ENCODE results near the gene ACAP3.
"Not testable (repeated sequence)": the region's sequence is repeated elsewhere in the genome, so short reads cannot be mapped to it uniquely, and the experiment has no call there.

The ACAP3 gene

DNA sequence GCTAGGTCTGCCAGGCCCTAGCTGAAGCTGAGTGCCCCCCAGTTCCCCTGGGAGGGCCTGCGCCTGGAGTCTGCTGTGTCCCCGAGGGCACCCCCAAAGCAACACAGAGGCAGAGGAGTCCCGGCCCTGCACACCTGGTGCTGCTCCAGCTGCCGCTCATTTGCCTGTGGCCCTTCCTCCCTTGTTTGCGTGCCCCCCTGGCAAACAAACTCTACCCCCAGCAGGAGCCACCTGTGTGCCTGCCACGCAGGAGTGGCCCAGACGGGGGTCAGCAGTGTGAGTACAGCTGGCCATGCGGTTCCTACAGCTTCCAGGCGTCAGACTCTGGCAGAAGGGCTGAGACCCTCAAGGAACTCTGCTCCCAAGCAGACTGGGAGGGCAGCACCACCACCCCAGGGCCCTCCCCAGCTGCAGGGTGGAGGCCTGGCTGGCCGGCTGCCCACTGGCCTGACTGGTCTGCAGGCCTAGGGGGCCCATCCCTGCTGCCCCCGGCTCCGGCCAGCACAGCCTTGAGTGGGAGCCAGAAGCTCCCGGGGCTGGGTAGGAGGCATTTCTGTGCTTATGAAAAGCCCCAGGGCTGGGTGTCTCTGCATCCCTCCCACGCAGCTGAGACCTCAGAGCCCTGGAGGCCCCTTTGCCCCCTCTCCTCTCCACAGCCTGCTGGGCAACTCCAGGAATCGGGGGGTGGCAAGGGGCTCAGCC, 22.8 kb upstream of the ACAP3 start:
- no peak for DNase-seq (ENCODE audit: low read depth)

DNA sequence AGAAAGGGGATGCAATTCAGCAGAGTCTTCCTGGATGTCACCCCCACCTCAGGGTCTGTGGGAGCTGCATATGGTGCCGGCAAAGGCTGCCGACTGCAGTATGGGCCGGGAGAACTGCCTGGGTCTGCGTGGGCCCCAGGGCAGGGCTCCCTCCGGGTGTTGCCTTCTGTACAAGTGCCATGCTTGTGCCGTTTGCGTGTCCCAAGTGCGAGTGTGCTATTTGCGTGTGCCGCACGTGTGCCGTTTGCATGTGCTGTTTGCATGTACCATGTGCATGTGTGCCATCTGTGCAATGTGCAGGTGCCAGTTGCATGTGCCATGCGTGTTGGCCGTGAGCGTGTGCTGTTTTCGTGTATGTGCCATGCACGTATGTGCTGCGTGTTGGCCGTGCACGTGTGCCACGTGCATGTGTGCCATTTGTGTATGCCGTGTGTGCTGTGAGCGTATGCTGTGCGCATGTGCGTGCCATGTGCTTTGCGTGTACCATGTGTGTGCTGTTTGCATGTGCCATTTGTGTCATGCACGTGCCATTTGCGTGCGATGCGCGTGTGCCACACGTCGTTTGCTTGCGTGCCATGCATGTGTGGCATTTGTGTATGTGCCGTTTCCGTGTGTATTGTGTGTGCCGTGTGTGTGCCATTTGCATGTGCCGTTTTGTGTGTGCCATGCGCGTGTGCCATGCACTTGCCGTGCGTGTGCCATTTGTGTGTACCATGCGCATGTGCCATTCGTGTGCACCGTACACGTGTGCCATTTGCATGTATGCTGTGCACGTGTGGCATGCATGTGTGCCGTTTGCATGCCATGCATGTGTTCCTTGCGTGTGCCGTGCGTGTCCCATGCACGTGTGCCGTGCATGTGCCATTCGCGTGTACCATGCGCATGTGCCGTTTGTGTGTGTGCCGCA, 21.8 kb upstream of the ACAP3 start:
- DNase-seq (ENCODE audit: low read depth): no peak

DNA sequence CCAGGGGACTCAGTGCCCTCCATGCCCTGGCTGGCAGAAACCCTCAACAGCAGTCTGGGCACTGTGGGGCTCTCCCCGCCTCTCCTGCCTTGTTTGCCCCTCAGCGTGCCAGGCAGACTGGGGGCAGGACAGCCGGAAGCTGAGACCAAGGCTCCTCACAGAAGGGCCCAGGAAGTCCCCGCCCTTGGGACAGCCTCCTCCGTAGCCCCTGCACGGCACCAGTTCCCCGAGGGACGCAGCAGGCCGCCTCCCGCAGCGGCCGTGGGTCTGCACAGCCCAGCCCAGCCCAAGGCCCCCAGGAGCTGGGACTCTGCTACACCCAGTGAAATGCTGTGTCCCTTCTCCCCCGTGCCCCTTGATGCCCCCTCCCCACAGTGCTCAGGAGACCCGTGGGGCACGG, 20.5 kb upstream of the ACAP3 start:
- DNase-seq (ENCODE audit: low read depth): no peak

DNA sequence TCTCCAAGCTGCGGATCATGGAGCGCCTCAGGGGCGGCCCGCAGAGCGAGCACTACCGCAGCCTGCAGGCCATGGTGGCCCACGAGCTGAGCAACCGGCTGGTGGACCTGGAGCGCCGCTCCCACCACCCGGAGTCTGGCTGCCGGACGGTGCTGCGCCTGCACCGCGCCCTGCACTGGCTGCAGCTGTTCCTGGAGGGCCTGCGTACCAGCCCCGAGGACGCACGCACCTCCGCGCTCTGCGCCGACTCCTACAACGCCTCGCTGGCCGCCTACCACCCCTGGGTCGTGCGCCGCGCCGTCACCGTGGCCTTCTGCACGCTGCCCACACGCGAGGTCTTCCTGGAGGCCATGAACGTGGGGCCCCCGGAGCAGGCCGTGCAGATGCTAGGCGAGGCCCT, 19.6 kb upstream of the ACAP3 start:
- DNase-seq (ENCODE audit: low read depth): no peak

DNA sequence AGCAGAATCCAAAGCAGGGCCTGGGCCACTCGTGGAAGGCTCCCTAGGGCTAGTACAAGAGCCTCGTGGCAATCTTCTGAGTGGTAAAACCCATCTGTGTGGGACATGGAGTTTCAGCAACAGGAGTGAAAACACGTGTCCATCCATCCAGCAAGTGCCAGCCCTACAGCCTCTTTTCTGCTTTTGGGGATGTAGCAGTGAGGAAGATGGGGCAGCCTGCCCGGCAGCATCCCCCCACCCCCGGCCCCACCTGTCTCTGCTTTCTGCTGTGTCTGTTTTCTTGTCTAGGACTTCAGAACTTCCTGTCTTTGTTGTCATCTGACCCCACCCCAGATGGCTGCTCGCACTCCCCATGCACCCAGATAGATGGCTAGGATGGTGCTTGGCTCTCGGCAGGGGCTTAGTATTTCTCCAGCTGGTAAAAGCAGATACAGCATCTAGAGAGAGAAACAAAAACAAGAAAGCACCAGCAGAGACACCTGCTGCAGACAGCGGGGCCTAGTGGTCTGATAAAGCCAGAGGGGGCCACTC, 18.4 kb upstream of the ACAP3 start:
- DNase-seq (ENCODE audit: low read depth): no peak

DNA sequence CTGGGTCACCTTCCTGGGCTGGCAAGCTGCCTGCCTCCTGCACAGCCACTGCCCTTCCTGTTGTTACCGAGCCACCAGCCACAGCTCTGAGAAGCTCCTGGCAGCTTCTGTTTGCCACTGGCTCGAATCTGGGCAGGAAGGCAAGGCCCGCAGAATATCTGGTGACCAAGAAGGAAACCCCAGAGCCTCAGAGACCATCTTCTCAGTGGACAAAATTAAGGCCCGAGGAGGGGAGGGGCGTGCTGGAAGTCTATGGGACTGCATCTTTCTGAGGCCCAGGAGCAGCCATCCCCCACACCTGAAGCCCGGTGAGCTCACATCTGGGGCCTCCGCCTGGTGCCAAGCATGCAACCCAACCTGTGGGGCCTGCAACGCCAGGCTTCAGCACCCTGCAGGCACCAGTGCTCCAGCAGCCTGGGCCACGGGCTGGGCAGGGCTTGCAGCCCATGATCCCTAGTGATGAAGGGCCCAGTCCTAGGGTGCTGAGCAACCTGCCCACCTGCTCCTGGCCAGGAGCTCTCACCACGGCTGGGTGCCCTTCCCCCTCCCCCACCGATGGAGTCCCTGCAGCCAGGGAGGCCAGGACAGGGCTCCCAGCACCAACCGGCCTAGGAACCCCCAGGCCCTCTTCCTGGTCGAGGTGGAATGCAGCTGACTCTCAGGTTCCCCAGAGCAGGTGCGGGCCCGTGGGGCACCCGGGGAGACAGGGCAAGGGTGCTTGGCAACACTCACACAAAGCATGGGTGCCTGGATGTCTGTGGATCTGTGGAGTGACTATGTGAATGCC, 17.8 kb upstream of the ACAP3 start:
- DNase-seq (ENCODE audit: low read depth): no peak

DNA sequence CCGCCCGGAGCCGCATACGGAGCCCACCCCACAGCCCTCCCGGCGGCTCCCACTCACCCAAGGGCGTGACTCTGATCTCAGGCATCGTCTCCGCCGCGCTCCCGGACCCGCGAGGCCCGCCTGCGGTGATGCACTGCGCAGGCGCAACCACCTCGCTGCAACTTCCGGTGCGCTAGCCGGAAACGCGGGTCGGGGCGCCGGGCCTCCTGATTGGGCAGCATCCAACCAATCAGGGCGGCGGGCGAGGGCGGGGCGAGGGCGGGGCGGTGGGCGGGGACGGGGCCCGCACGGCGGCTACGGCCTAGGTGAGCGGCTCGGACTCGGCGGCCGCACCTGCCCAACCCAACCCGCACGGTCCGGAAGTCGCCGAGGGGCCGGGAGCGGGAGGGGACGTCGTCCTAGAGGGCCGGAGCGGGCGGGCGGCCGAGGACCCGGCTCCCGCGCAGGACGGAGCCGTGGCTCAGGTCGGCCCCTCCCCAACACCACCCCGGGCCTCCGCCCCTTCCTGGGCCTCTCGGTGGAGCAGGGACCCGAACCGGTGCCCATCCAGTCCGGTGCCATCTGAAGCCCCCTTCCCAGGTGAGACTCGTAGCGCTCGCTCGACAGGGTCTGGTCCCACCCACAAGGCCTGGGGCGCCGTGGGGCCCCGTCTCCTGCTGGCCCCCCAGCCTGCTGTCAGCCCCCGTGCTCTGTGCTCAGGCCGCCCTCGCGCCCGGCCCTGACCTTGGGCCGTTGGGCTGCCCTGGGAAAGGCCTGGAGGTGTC, 17.0 kb upstream of the ACAP3 start, which contains the start of the genes CPTP and INTS11:
Gene CPTP, plus strand, starts transcription at position 279 of the 764 bp plus-strand sequence. CDS start 2,109 bp downstream, outside the sequence.
Gene INTS11, minus strand, starts transcription at position 137 of the 764 bp plus-strand sequence. Its CDS starts 52 bp downstream, at position 85.
- DNase-seq (ENCODE audit: low read depth): peak; percentile 91

DNA sequence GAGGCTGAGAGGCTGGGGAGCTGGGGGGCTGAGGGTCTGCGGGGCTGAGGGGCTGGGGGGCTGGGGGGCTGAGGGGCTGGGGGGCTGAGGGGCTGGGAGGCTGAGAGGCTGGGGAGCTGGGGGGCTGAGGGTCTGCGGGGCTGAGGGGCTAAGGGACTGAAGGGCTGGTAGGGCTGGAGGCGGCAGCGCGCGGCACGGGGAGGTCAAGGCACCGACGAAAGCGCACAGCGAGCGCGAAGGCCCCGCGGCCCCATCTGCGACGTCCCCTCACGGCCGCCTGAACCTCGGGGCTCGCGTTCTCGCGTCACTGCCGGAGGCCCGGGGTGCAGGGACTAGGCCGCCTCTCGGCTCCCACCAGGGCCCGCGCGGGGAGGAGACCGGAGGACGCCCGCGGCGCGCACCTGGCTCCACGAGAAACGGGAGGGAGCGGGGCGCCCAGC, 16.4 kb upstream of the ACAP3 start:
- DNase-seq (ENCODE audit: low read depth): no peak

DNA sequence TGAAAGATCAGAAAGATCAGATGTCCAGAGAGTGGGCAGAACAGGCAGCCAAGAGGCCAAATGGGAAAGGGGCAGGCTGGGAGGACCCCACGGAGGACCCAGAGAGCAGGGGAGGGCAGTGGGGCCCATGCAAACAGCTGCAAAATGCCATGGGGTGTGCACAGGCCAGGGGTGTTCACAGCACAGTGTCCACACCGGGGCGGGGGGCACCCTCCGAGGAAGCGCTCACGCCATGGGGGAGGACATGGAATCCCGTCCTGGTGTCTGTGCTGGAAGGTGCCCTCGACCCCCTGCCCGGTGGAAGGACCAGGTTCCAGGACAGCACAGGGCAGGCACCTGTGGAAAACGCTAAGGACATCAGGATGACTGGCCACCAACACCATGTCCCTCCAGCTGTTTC, 15.2 kb upstream of the ACAP3 start:
- DNase-seq (ENCODE audit: low read depth): no peak

DNA sequence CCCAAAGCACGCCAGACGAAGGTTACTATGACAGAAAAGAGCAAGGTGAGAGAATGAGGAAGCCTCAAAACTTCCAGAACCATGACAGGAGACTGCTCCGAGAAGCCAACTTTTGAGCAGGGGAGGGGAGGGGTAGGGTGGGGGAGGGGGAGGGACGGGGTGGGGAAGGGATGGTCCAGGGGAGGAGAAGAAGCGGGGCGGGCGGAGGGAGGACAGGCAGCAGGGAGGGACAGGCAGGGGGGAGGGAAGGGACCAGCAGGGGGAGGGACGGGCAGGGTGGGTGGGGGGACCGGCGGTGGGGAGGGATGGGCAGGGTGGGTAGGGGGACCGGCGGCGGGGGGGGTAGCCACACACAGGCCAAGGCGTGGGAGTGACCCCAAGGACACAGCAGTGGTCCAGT, 14.7 kb upstream of the ACAP3 start:
- no peak for DNase-seq (ENCODE audit: low read depth)

DNA sequence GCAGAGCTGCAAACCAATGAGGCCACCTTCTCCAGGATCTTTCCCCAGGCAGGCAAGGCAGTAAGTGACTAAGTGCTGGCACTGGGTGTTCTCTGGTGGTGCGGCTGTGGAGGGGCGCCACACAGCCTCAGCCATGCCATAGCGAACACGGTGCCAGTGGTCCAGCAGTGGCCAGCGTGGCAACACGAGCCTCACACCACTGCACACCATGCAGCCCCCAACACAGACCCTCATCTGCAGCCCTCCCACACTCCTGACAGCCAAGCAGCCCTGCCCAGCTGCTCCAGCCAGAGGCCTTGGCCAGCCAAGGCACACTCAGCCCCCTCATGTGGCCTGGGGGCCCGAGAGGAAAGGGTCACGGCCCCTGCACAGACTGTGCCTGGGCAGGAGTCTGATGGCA, 13.7 kb upstream of the ACAP3 start:
- DNase-seq (ENCODE audit: low read depth): no peak

DNA sequence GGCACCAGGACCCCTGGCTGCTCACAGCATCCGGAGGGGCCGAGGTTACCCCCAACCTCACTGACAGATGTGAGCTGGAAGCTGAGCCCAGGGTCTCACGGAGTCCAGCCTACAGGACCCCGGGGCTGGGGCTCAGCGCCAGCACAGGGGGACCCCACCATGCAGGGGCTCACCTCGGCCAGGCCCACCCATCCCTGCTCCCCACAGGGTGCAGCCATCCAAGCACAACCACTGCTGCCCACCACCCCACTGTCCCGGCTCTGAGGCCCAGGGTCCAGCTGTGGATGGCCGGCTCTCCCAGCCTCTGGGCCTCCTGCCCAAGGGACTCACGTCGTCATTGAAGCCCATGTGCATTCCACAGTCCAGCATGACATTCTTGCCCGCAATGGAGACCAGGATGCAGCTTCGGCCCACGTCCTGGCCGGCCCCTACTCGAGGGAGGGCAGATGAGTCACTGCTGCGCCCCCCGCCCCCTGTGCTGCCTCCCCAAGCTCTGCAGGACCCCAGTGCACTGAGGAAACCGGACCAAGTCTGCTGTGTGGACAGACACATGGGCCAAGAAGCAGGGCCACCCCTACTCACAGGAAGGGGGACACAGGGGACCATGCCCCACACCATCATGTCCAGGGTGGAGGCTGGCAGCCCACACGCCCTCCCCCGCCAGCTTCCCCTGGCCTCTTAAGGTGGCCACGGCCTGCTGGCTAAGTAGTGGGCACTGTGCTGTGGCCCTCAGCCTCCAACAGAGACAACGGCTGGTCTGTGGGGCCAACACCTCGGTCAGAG, 13.1 kb upstream of the ACAP3 start:
- no peak for DNase-seq (ENCODE audit: low read depth)

DNA sequence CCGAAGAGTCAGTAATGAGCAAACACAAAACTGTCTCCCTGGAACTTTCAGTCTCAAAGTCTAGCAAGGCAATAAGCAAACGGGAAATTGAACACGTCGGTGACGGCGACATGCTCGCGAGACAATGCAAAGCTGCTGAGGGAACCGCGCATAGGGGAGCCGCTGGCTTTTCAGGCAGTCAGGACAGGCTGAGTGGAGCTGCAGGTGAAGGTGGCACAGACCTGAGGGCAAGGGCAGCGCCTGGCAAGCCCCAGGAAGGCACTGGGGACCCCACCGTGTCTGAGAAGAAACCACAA, 11.9 kb upstream of the ACAP3 start:
- DNase-seq (ENCODE audit: low read depth): no peak

DNA sequence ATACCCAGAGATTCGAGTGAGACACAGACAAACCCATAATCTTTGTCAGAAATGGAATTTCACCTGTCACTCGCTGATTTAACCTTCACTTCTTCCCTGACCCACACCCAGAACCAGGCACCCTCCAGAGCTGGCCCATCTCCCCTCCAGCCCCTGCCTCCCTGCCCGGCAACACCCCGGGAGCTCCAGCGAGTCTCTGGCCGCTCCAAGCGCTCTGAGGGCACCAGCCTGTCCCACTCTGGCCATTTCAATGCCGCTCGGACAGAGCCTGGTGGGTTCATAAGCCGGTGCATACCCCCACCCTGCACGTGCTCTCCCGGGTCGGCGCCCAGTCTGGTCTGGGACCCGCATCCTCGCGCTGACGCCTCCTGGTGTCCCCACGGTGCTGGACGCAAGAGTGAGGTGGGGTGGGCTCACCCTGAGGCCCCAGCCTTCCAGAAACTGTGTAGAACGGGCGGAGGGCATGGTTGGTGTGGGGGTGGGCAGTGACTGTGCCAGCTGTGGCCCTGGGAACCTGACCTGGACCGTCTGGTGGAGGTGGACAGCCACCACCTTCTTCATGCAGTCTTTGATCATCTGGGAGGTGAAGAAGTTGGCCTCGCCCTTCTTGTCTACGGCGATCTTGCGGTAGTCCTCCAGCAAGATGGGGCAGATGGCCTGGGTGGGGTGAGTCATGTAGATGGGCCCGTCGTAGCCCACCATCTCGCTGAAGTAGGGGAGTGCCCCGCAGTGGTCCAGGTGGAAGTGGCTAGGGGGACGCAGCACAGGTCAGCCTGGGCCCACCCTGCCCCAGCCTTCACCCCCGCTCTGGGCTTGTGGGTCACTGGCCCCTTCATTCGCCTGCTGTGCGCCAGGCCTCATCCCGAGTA, 11.3 kb upstream of the ACAP3 start:
- no peak for DNase-seq (ENCODE audit: low read depth)

DNA sequence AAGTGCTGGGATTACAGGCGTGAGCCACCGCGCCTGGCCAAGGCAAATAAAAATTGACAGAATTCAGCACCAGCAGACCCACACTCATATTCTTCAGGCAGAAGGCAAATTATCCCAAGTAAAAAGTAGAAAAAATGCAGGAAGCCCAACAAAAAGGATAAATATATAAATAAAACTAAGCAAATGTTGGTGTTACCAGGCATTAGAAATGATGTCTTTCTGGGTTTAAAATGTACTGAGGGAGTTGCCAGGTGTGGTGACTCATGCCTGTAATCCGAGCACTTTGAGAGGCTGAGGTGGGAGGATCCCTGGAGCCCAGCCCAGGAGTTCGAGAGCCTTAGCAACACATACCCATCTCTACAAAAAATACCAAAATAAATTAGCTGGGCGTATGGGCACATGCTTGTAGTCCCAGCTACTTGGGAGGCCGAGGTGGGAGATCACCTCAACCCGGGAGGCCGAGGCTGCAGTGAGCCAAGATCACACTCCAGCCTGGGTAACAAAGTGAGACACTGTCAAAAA, 10.5 kb upstream of the ACAP3 start:
- no peak for DNase-seq (ENCODE audit: low read depth)

DNA sequence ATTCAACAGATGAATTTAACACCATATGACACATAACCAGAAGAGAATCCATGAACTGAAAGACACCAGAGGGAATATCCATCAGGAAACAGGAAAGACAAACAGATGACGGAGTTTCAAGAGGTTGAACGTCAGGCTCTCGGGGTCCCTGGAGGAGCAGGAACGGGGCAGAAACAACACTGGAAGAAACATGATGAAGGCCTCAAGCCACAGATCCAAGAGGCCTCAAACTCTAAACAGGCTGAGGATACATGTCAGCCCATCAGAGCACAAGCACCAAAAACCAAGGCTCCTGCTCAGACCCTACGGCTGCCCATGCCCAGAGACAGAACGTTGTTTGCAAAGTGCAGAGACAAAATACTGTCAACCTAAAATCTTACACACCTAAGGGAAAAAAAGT, 9.7 kb upstream of the ACAP3 start:
- DNase-seq (ENCODE audit: low read depth): no peak

DNA sequence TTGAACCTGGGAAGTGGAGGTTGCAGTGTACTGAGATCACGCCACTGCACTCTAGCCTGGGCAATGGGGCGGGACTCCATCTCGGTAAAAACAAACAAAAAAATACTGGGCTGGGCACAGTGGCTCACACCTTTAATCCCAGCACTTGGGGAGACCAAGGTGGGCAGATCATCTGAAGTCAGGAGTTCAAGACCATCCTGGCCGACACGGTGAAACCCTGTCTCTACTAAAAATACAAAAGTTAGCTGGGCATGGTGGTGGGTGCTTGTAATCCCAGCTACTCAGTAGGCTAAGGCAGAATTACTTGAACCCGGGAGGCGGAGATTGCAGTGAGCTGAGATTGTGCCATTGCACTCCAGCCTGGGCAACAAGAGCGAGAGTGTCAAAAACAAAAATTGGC, 8.5 kb upstream of the ACAP3 start:
- DNase-seq (ENCODE audit: low read depth): not testable (repeated sequence)

DNA sequence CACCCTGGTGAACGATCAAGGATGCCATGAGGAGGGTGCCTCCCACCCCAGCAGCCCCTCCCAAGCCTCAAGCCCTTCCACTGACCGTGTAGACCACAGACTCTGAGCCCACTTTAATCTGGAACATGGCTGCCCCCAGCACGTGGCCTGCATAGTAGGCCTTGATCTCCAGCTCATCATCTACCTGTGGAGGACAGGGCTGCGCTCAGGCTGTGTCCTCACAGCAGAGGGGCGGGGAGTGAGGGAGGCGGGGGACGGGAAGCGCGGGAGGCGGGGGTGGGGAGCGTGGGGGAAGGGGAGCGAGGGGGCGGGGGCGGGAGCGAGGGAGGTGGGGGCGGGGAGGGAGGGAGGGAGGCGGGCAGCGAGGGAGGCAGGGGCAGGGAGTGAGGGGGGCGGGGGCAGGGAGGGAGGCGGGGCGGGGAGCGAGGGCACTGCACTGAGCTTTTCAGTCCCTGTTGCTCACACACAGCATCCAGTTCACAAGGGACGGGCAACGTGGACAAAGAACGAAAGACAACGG, 7.8 kb upstream of the ACAP3 start:
- no peak for DNase-seq (ENCODE audit: low read depth)

DNA sequence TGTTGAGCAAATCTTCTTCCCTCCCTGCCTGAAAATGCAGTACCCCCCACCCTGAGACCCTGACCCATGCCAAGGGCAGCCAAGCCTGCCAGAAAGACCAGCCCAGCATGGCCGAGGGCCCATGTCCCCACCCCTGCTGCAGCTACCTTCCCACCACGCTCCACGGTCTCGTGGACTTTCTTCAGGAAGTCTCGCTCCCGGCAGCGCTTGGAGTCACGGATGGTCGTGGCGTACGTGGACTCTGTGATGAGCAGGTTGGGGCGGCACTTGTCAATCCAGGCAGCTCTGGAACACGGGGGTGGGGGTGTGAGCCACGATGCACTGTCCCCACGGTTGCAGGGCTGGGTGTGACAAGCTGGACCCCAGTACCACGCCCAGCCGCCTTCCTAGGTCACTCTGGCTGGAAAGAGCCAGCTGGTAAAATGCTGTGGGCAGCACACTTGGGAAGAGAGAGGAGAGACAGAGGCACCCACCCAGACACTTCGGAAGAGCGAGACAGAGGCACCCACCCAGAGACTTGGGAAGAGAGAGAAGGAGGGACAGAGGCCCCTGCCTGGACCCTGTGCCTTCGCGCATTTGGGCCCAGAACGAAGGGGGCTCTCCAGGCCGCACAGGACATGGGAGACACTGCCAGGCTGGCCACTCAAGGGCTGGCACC, 7.1 kb upstream of the ACAP3 start:
- no peak for DNase-seq (ENCODE audit: low read depth)
